NCI-H1436 treated with DMSO at 0.1 percent for 48 hours (cell line): ENCODE results near the gene UNG.

Source experiments
- DNase-seq: peaks from one replicate; lab custom pipeline; 2025; lab: John Stamatoyannopoulos, UW

Gene UNG

DNA sequence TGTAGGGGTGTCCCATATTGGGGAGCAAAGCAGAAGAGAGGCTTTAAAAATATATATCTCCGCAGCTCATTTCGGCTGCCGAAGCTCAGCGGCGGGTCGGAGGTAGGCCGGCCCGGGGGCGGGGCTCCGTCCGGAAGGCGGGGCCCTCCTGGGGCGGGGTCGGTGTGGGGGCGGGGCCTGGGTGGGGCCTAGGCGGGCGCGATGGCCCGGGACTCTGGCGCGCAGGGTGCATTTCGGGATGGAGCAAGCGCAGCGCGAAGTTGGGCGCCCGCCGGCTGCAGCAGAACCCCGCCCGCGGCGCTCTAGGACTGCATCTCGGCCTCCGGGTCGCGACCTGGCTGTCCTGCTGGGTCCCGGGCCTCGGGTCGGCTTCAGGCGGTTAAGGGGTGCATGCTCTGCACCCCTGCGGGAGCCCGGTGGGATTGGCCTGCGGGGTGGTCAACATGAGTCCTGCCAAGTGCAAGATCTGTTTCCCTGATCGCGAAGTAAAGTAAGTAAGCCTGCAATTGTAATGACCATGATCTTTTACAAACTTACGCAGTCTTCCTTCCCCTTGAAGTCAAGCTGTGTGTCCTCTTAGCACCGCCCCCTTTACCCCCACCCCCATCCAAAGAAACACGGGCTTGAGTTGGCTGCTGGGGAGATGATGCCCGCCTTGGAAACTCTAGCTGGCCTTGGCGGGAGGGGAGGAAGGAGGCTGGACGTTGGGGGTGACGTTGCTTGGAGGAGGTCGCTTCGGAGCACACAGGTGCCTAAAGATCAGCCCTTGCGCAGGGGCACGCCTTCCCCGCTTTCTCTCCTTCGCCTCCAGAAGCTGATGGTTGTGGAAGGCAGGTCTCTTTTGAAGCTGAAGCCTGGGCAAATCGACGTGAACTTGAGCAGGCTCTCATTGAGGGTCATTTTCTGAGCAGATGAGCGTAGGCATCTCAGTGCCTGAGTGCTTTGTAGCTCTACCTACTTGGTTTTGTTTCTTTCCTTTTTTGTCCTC lies 57.3 kb downstream of the UNG start:
- DNase-seq = peak; percentile 32

DNA sequence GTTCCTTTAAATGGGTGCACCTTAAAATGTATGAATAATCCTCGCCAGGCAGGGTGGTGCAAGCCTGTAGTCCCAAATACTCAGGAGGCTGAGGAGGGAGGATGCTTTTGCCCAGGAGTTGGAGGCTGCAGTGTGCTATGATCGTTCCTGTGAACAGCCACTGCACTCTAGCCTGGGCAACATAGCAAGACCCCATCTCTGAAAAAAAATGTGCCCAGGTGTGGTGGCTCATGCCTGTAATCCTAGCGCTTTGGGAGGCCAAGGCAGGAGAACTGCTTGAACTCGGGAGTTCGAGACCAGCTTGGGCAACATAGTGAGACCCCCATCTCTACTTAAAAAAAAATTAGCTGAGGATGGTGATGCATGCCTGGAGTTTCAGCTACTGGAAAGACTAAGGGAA lies 58.6 kb downstream of the UNG start:
- DNase-seq = no peak

DNA sequence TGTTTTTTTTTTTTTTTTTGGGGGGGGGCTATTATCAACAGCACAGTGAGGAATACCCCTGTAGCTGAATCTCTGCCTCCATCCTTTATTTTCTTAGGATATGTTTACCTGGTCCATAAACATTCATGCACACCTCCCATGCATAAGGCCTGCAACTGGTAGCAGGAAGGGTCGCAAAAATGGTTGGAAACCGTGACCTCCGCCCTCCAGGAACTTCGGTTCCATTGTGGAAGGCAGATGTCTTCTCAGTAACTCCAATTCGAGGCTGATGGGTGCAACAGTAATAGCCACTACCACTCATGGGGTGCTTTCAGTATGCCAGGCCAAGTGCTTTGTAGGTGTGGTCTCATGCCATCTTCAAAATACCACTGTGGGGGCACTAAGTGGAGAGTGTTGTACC lies 59.2 kb downstream of the UNG start:
- no peak for DNase-seq

DNA sequence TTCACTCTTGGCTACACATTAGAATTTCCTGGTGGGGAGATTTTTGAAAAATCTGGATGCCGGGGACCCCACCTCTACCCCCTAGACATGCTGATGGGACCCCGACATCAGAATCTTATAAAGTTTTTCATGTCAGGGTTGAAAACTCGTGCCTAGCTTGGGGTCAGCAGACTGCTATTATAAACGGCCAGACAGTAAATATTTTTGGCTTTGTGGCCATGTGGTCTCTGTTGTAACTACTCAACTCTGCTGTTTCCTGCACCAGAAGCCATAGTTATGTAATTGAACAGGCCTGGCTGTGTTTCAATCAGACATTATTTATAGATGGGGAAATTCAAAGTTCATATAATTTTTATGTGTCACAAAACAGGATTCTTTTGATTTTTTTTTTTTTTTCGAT lies 60.6 kb downstream of the UNG start:
- no peak for DNase-seq

DNA sequence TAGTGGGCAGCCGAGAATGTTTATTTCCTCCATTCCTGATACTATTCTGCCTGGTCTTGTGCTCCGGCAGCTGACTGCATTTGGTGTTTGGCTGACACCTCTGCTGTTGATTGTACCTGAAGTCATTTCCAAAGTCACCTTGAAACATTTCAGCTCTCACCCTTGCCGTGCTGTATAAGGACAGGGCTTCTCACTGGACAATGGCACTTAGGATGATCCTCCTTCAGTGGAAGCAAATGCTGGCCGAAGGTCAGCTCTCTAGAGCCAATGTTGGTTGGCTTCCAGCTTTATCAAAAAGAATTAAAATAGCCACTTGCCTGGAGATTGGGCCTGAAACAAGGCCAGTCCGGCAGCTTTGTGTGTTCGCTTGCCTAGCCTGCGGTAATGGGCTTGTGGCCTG lies 63.0 kb downstream of the UNG start:
- DNase-seq = no peak
